ENCODE results near the gene LRP2.

Gene LRP2

DNA sequence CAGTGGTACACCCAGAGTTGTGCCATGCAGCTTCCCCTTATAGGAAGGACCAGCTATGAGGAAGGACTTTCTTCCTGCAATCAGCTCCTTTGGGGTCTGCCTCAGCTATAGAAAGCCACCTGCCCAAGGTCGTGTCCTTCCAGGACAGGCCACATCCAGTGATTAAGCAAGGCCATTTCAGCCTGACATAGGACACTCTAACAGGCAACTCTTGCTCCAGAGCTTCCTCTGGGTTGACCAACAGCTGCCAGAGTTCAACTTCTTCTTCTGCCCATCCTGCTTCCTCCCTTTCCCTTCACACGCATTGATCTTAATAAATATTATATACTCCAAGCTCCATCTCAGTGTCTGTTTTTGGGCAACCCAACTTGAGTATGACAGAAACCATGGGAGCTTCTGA is 12.8 kb downstream of the LRP2 start:
- H3K4me3 ChIP-seq (ENCODE audit: low read depth, low read length): no peak overlapping the region
- no peak for DNase-seq (ENCODE audit: low read depth)
- TF ChIP-seq CTCF (IDR thresholded peaks at IDR 0.05; ENCODE audit: low read depth, low read length, missing control alignments): no peak

DNA sequence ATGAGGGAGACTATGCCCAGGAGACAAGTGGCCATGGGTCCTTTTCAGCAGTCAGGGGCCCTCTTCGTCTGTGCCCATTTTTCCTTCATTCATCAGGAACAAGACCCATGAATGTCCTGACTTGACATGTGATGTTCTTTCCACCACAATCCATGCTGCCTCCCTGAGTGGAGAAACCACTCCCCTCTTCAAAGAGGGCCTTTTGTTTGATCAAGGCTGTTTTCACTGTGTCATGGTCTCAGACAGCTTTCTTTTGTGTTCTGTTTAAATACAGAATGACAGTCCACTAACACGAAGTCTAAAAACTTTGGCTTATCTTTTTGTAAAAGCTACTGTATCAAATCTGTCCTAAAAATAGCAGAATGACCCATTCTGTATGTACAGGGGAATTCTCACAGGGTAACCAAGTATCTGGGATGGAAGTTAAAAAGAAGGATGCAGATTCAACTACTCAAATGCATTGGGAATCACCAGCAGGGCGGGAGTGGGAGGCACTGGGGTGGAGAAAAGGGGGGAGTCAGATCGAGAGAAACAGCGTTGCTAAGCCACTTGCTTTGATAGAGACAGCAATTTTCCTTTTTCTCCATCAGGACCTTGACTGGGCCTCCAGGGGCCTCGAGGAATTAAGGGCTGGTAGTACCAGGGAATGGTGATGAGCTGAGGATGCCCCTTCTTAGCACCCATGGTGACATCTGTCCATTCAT is 13.9 kb downstream of the LRP2 start:
- TF ChIP-seq CTCF (IDR thresholded peaks at IDR 0.05; ENCODE audit: low read depth, low read length, missing control alignments): no peak
- no peak overlapping the region for H3K4me3 ChIP-seq (ENCODE audit: low read depth, low read length)
- DNase-seq (ENCODE audit: low read depth): no peak

DNA sequence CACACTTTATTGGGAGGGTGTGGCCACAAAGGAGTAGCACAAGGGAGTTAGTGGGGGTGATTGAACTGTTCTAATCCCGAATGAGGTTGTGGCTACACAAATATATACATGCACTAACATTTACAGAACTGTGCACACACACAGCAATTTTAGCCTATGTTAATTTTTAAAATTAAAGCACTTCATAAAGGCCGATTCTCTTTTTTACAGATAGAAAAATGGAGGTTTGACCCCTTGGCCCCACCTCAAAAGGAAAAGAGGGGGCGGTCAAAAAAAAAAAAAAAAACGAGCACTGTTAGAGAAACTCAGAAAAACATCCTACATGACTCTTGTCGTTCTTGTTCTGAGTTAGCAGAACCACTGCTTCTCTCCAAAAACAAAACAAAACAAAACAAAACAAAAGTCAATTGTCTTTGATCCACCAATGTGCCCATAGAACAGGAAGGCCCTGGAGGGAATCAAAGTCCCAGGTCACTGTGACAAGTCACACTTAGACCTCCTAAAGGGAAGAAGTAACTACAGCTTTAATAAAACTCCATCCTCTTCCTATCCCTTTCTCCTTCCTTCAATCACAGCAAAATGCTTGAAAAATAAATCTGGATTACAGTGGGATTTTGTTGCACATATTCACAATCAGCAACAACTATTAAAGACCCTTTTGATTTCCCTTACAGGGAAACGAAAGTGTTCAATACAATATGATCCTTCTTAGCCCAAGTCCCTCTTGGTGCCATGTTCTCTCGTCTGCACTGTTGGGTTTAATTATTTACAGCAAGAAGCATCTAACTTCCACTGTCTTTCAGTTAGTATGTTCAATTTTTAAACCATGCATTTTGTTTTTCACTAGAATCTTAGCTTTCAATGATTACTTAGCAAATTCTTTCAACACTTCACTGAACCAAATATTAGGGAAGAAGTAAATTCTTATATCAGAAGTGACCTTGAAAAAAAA is 16.6 kb downstream of the LRP2 start:
- no peak for DNase-seq (ENCODE audit: low read depth)
- TF ChIP-seq CTCF (IDR thresholded peaks at IDR 0.05; ENCODE audit: low read depth, low read length, missing control alignments): no peak
- no peak overlapping the region for H3K4me3 ChIP-seq (ENCODE audit: low read depth, low read length)

DNA sequence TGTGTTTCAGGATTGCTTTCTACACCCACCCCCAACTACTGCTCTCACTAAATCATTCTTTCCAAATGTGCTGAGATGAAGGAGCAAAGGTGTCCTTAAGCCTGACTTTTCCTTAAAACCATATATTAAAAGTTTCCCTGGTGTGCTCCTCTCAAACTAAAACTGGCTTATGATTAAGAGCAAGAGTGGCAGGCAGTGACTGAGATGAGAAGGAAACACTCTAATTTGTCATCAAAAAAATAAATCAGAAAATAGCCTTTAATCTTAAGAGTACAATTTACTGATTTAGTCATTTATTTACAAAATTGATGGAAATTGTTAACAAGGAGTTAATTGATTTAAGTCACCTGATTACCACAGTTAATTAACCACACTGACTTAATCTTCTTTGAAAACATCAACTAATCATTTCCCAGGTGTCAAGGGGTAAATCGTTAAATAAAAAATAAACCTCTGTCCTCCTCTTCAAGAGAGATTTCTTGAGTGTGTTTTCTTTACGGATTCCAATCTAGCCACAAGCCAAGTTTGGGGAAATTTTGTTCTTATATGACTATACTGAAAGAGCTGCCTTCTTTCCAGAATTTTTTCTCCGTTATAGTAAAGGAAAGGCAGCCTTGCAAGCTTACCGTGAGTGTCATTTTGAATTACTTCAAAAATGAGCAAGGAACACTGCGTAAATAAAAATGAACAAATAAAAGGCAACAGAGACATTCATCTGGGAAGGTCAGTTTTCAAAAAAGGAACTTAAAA is 17.4 kb downstream of the LRP2 start:
- DNase-seq (ENCODE audit: low read depth): no peak
- no peak overlapping the region for H3K4me3 ChIP-seq (ENCODE audit: low read depth, low read length)
- no peak for TF ChIP-seq CTCF (IDR thresholded peaks at IDR 0.05; ENCODE audit: low read depth, low read length, missing control alignments)

DNA sequence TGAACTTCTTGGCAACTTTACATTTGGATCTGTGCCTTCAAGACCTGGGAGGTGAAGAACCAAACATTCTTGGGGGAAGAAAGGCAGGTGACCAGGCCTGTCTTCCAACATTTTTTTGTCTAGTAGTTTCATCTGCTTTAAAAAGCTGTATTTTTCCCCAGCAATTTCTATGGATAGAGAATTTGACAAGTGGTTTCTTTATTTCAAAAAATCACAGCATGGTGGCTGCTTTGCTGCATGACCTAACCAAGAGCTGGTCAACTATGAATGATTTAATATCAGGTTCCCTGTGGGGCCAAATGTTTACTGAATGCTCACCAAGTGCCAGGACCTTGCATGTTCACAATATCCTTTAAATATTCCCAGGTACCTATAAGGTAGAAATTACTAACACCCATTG is 19.1 kb downstream of the LRP2 start:
- no peak for TF ChIP-seq CTCF (IDR thresholded peaks at IDR 0.05; ENCODE audit: low read depth, low read length, missing control alignments)
- DNase-seq (ENCODE audit: low read depth): no peak
- no peak overlapping the region for H3K4me3 ChIP-seq (ENCODE audit: low read depth, low read length)

GRCh38 chr2:169339657-169340056 is 22.7 kb downstream of the LRP2 start:
- no peak for TF ChIP-seq CTCF (IDR thresholded peaks at IDR 0.05; ENCODE audit: low read depth, low read length, missing control alignments)

More at GRCh38 chr2:169339657-169340056, 22.7 kb downstream of the LRP2 start:
- DNase-seq (ENCODE audit: low read depth): no peak
- H3K4me3 ChIP-seq (ENCODE audit: low read depth, low read length): no peak overlapping the region
